Thoracic aorta (tissue), 2 donors: ENCODE measurements around the gene VDR. TPM values are rescaled to one million over a fixed set of nuclear protein-coding genes. Genes with fewer than 3 reads are reported as not detected.

ENCODE experiments used
- ATAC-seq: fragments of 150-250 bp; one replicate; pipeline ENCODE4 v1.8.0; 2017; ENCODE audit warnings: low read depth; ENCODE audit not compliant: insufficient number of reproducible peaks, low FRiP score
- DNase-seq: peaks from one replicate; pipeline ENCODE4 v3.0.0-alpha.2; 2020; ENCODE audit warnings: low spot score
- H3K27ac ChIP-seq, 2 donors: fragments of 200-600 bp; sonication (generic); 1 replicate in 1 of 2; 2 replicates in 1 of 2; pipeline ENCODE4 v1.5.1; 2016; ENCODE audit warnings: mild to moderate bottlenecking in 2 of 2, moderate library complexity in 2 of 2
- H3K27me3 ChIP-seq: fragments of 200-600 bp; sonication (generic); replicated peaks from 2 replicates; pipeline ENCODE4 v1.6.0; 2016; ENCODE audit warnings: mild to moderate bottlenecking; ENCODE audit not compliant: insufficient read depth
- H3K36me3 ChIP-seq: fragments of 200-600 bp; sonication (generic); one replicate; pipeline ENCODE4 v1.5.1; 2016
- H3K4me1 ChIP-seq, 2 donors: fragments of 200-600 bp; sonication (generic); 1 replicate in 1 of 2; 2 replicates in 1 of 2; pipeline versions ENCODE4 v1.5.1 to v1.6.0; 2016; ENCODE audit warnings: low read depth in 2 of 2, mild to moderate bottlenecking in 1 of 2; ENCODE audit not compliant: control insufficient read depth in 1 of 2
- H3K4me3 ChIP-seq: fragments of 200-600 bp; sonication (generic); 2 replicates; pipeline ENCODE4 v1.5.1; 2016; ENCODE audit warnings: mild to moderate bottlenecking
- H3K9me3 ChIP-seq: fragments of 200-600 bp; sonication (generic); 2 replicates; pipeline ENCODE4 v1.5.1; 2016
- total RNA-seq, 2 donors: library from RNA; depleted of rRNA; stranded (reverse); fragments of >200 nt; gene quantifications; one replicate each; pipeline versions ENCODE4 v1.1.0 to v1.2.3, GENCODE V29; 2016
- TF ChIP-seq, protein P1 (sequence below): fragments of 200-600 bp; sonication (generic); IDR thresholded peaks from one replicate; pipeline ENCODE4 v1.5.1; 2019; ENCODE audit warnings: antibody characterized with exemption

The VDR gene
- total RNA-seq, 2 donors from 2014 or later: 6.8 to 10.3 TPM

GRCh38 chr12:47942614-47943225, 37.9 kb upstream of the VDR start:
- ATAC-seq (no peak), DNase-seq (no peak)

GRCh38 chr12:47941871-47942613, 37.2 kb upstream of the VDR start:
- no peak for ATAC-seq
- Histone ChIP-seq H3K4me1 (peaks cover 0 to 4% of the 10 kb centered on the region in 2 donors), H3K9me3 (no peaks in the 10 kb centered on the region), H3K27me3 (no peaks in the 10 kb centered on the region), H3K27ac (no peak overlapping the region), H3K36me3 (no peaks in the 10 kb centered on the region), H3K4me3 (no peak overlapping the region)
- TF ChIP-seq, protein P1, sequence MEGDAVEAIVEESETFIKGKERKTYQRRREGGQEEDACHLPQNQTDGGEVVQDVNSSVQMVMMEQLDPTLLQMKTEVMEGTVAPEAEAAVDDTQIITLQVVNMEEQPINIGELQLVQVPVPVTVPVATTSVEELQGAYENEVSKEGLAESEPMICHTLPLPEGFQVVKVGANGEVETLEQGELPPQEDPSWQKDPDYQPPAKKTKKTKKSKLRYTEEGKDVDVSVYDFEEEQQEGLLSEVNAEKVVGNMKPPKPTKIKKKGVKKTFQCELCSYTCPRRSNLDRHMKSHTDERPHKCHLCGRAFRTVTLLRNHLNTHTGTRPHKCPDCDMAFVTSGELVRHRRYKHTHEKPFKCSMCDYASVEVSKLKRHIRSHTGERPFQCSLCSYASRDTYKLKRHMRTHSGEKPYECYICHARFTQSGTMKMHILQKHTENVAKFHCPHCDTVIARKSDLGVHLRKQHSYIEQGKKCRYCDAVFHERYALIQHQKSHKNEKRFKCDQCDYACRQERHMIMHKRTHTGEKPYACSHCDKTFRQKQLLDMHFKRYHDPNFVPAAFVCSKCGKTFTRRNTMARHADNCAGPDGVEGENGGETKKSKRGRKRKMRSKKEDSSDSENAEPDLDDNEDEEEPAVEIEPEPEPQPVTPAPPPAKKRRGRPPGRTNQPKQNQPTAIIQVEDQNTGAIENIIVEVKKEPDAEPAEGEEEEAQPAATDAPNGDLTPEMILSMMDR: no peak
- no peak for DNase-seq

More at GRCh38 chr12:47942614-47943225, 37.9 kb upstream of the VDR start:
- Histone ChIP-seq H3K36me3 (no peaks in the 10 kb centered on the region), H3K4me3 (no peak overlapping the region), H3K4me1 (peaks cover 0 to 4% of the 10 kb centered on the region in 2 donors), H3K9me3 (no peaks in the 10 kb centered on the region), H3K27me3 (no peaks in the 10 kb centered on the region), H3K27ac (no peak overlapping the region)
- TF ChIP-seq, protein P1: no peak

GRCh38 chr12:47941475-47941780, 36.6 kb upstream of the VDR start:
- Histone ChIP-seq H3K9me3 (no peaks in the 10 kb centered on the region), H3K4me3 (no peak overlapping the region), H3K4me1 (peaks cover 0 to 4% of the 10 kb centered on the region in 2 donors), H3K27ac (no peak overlapping the region), H3K36me3 (no peaks in the 10 kb centered on the region), H3K27me3 (no peaks in the 10 kb centered on the region)
- DNase-seq: no peak
- TF ChIP-seq, protein P1: no peak
- no peak for ATAC-seq

DNA sequence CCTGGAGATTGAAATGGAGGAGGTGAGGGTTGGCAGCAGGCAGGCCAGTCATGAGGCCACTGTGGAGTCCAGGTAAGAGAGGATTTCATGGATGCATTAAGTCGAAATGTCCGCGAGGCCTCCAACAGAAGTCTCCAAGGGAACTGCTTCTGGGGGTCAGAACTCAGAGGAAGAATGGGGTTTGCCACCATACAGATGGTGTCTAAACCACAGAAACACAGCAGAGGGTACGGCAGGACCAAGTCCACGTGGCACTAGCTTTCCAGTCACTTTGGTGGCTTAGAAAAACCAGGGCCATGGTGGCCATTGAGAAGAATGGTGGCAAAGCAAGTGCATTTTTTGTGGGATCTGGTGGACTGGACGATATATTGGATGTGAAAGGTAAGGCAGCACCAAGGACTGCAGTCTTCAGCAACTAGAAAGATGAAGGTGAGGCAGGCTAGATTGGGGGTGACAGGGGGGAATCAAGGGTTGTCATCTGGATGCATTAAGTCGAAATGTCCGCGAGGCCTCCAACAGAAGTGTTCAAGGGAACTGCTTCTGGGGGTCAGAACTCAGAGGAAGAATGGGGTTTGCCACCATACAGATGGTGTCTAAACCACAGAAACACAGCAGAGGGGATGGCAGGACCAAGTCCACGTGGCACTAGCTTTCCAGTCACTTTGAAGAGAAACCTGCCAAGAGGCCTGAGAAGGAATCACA, 36.1 kb upstream of the VDR start:
- DNase-seq (no peak), ATAC-seq (no peak)
- Histone ChIP-seq H3K36me3 (no peaks in the 10 kb centered on the region), H3K4me3 (no peak overlapping the region), H3K27me3 (no peaks in the 10 kb centered on the region), H3K27ac (no peak overlapping the region), H3K9me3 (no peaks in the 10 kb centered on the region), H3K4me1 (peaks cover 0 to 4% of the 10 kb centered on the region in 2 donors)
- TF ChIP-seq, protein P1: no peak

GRCh38 chr12:47939009-47939601, 34.3 kb upstream of the VDR start:
- H3K4me1 ChIP-seq: peaks cover 0 to 4% of the 10 kb centered on the region in 2 donors
- TF ChIP-seq, protein P1: no peak
- ATAC-seq: no peak
- no peaks in the 10 kb centered on the region for H3K36me3 ChIP-seq
- no peak overlapping the region for H3K27ac ChIP-seq
- no peaks in the 10 kb centered on the region for H3K9me3 ChIP-seq
- DNase-seq: no peak
- no peak overlapping the region for H3K4me3 ChIP-seq
- H3K27me3 ChIP-seq: no peaks in the 10 kb centered on the region
